NCI-H128 (cell line): ENCODE measurements around the gene PPP3CA.
"Not testable (repeated sequence)": the region's sequence is repeated elsewhere in the genome, so short reads cannot be mapped to it uniquely, and the experiment has no call there.

Experiments used
- DNase-seq: peaks from one replicate; lab custom pipeline; 2025; ENCODE audit not compliant: unreplicated experiment; lab: John Stamatoyannopoulos, UW

PPP3CA gene

DNA sequence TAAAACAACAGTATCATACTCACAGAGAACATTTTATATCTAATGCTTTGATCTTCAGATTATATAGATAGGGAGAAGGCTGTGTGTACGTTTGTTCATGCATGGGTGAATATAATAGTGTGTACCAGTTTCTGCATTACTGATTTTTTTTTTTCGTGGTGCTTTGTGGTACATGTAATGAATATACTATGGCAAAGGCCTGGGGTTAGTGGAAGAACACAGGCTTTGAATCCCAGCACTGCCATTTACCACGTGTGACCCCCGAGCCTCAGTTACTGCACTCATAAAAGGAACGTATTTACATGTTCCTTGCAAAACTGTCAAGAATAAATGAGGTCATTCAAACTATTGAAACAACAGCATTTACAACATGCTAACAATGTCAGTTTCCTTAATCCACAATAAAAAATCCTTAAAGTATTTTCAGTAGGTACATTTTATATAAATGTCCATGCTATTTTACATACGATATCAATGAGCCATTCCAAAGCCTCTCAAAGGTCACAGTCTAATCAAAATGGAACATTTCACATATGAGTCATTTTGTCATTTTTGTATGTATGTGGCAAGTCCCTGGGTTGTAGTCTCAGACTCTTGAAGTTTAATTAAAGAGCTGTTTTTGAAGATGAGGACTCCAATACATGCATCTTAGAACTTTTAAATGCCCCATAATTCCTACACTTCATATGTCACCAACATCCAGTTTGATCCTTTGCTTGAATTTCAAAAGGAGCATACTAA is 242.8 kb downstream of the PPP3CA start:
- DNase-seq: no peak

DNA sequence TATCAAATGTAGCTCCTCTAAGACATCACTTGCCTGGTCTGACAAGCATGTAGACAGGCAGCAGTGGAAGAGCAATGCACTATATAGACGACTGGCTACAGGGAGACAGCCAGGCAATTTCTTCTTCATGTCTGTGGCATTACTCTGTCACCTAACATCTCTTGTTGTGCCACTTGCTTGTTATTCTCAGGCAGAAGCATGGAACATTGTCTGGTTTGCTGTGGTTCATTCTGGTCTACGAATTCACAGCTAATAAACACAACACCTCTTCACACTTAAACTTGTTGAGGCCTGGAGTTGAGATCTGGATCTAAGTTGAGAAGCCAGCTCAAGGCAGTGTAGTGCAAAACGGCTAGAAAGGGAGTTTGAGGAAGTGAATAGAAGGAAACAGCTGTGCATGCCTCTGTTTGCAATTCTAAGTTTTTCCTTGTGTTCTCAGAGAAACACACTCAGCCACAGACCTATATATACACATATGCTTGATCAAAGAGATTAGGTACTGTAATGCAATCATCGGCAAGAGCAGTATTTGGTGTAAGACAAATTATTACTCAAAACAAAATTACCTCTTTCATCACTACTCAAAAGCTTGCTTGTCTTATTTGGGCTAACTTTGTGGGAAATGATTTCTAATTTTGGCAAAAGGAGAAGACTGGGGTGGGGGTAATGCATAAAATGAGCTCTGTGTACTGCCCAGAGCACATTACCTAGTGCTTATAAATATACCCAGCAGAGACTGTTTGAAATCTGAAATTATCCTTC is 243.8 kb downstream of the PPP3CA start:
- DNase-seq: no peak

DNA sequence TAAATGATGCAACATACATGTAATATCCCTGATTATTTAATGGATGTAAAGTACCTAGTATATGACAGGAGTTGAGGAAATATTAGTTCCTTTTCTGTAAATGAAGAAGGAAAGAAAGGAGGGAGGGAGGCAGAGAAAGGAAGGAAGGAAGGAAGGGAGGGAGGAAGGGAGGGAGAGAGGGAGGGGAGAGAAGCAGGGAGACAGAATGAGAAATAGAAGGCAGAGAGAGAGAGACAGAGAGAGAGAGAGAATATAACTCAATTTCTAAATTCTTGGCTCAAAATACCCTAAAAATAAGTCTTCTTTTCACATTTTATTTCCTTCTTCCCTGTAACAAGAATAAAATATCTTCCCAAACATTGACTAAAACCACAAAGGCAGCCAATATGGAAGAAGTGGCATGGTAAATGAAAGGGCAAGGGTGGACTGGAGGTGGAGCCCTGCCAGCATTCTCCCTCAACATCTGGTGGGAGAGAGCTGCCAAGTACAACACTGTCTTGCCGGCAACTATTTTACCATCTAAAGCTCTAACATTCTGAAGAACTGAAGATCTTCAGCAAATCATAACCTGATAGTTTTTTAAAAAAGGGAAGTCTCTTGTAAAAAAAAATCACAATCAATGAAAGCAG is 245.1 kb downstream of the PPP3CA start:
- DNase-seq: no peak

DNA sequence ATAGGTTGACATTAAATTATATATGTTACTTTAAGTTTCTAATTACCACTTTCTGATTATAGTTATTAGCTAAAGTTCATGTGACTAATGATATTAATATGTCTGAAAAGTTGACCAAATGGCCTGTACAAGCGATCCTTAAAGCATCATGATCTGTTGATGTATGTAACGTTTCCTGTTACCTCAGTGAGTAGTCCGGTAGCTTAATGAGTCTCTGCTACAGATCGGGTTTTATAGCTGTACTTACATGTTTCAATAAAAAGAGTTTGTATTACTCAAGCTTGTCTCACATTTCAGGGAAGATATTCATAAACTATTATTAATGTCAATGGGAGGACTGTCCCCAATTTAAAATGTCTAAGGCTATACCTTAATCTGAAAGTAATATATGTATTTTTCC is 246.3 kb downstream of the PPP3CA start:
- no peak for DNase-seq

DNA sequence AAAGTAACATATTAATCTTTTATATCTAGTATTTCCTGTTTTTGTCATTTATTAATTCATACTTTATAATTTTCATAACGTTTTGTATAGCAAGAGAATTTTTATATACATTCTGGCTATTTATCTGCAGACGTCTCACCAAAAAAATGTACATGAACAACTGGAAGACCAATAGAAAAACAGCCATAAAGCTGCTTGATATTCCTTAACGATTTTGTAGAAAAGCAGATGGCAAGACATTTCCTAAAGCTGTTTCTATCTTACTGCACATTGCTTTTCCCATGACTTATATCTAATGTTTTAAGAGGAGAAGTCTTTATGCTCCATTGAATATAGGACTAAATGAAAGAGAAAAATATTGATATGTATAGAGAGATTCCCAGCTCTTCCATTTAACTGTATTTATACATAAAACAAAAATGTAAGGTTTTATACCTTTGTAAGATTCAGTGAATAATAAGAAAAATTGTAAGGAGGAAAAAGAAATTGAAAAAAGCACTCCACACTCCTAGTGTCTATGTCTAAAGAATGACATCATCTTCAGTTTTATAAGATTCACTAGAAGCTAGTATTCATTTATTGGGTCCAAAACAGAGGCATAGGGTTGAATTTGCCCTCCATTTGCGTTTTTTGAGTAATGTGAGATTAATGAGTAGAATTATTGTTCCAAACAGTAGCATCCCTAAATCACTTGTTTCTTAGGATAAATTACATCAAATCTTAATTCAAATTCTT is 248.5 kb downstream of the PPP3CA start:
- no peak for DNase-seq

DNA sequence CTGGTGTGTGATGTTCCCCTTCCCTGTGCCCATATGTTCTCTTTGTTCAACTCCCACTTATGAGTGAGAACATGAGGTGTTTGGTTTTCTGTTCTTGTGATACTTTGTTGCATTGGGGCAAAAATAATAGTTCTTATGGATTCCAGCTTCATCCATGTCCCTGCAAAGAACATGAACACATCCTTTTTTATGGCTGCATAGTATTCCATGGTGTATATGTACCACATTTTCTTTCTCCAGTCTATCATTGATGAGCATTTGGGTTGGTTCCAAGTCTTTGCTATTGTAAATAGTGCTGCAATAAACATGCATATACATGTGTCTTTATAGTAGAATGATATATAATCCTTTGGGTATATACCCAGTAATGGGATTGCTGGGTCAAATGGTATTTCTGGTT is 254.7 kb downstream of the PPP3CA start:
- not testable (repeated sequence) for DNase-seq

DNA sequence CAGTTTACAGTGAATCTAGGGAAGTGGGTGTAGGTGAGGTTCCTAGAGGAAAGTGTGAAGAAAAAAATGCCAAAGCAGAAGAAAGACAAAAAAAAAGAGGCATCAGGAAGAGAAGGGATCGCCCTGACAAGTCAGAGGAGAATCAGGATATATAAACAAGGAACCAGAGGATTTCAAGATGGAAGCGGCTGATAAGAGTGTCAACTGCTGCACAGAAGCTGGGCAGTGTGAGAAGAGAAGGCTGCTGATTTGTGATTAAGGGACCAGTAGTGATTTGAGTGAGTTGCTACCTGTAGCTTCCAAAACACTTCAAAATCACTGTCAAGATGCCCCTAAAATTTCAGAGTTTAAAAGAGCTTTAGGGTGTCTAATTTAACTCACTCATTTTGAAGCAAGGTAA is 258.2 kb downstream of the PPP3CA start:
- DNase-seq: no peak

DNA sequence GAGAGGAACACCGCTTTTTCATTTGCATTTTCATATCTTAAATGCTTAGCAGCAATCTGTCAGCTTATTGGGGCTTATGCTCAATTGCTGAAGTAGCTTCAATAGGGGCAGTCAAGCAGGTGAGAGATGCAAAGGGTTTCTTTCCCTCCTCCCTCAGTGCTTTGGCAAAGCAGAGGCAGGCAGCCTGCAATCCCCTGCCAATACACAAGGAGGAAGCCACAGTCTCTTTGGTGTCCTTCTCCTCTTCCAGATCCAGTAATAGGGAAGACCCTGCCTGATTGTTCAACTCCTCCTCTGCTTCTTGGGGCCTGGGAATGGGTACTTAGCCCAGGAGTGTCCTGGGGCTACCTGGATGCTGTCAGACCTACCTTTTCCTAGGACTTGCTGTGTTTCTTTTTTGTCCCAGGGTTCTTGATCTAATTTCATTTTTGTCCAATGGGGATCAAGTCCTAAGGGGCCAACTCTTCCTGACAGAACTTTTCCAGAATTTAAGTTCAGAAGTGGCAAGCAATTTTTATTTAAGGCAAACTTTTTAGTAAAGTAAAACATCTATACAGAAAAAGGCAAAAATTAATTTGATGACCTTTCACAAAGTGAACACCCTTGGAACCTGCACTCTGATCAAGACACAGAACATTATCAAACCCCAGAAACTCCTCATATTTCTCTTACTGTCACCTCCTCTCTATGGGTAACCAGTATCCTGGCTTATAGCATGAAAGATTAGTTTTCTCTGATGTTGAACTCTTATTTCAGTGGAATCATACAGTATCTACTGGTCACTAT is 260.3 kb downstream of the PPP3CA start:
- no peak for DNase-seq

DNA sequence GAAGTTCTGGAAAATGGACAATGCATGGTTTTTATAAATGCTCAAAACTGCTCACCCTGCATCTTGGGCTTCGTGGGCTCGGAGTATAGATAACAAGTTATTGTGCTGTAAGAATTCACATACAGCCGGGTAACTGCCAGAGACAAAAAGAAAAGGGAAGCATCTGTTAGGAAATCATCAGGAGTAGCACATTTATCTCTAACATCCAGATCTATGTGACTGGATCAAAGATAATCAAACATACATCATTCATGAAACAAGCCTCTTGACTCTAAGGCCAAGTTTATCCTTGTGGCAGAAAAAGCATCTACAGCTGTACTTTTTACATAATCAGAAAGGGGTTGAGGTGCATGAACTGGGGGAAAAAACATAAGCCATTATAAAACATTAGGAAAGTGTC is 264.2 kb downstream of the PPP3CA start:
- DNase-seq: no peak

DNA sequence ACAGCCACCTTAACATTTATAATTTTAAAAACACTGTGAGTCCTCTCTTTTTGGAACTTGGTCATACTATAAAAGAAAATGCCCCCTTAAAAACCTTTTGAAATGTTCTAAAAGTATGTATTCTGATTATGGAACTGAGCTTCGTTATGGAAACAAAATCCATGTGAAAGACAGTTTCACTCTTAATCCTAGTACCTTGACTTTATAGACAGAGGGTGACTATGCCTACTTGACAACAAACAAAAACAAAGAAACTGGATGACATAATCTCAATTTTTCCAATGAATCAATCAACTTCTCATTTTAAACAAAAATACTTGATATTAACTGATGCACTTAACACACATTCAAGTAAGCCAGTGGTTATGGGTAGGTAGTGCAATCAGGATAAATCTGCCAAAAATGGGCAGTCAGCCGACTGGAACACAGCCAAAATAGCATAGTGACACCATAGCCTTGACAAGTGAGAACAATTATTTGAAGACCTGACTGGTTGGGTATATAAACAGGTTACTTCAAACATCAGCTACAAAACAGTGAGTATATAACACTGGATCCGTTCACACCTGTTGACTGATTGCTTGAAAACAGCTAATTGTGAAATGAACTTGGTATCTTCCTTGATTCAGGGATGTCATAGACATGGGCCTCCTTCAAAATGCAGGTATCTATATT is 265.5 kb downstream of the PPP3CA start:
- no peak for DNase-seq

DNA sequence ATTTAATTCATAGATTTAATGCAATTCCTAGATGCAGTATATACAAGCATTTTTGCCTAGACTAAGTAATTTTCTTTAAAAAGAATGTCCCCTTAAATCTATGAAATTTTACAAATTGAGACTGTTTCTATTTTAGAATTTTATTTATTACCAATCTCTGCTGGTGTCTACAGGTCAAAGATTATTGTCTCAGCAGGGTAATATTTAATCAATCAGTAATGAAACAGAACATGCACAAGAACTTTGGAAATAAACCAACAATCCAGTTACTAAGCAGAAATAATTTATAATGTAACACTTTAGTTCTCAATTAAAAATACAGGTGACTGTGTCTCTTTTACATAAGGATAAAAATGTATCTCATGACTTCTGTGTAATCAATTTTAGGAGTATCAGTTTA is 266.2 kb downstream of the PPP3CA start:
- no peak for DNase-seq

DNA sequence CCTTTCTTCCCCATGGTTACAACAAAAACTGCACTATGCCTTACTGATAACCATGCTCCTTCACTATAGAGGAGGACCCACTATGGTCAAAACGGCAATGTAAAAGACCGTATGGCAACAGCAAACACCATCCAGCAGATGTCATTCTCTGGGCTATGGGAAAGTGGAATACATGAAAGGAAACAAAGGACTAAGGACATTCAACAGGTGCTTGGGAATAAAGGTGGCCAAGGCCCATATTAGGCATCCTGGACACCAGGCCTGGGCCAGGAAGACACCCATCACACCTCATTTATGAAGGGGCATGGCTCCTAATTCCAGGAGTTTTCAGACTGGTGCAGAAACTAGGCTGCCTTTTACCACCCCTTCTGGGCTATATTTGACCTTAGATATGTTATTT is 268.4 kb downstream of the PPP3CA start:
- no peak for DNase-seq

DNA sequence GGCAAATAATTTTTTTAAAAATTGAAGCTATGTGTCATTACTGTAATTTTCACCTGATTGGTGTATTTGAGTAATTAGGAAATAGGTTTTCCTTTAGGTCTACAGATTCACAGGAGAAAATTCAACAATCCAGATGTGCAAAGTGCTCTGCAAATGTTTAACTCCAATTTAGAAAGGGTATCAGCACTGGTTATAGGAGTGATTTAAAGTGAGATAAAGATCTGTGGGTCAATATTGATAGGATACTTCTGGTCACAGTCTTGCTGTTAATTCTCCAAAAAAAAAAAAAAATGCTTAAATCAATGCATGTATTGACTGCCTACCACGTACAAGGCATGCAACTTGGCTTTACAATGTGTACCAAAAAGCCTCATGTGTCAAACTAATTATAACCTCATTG is 271.3 kb downstream of the PPP3CA start:
- no peak for DNase-seq

DNA sequence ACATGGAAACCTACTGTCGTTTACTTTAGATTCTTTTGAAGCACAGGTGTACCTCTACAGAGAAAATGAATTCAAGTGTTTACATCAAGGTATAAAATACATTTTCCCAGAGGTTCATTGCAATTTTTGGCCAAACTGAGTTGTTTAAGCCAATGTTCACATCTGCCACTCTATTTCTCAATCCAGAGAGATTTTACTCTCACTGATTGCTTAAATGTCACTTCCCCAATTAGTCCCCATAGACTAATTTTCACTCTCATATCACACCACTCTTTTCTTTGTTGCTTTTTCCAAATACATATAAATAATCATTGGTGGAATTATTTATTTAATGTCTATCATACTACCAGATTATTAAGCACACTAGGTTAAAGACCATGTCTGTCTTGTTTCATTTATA is 271.8 kb downstream of the PPP3CA start:
- DNase-seq: no peak

DNA sequence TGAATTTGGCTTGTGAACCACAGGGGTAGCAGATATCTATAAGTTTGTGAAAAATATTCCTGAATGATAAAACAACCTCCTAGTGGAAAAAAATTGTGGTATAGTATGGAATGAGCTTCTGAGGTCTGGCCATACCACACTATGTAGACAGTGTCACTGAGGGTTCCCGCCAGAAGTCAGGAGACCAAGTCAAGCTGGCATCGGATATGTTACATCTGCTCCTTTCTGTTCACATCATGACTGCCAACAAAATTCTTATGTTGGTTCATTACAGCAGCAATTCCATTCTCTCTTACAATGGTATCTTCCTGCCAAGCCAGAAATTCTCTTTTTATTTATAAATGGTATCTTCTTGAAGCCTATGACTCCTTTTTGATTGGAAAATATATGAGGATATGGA is 273.0 kb downstream of the PPP3CA start:
- DNase-seq: no peak

DNA sequence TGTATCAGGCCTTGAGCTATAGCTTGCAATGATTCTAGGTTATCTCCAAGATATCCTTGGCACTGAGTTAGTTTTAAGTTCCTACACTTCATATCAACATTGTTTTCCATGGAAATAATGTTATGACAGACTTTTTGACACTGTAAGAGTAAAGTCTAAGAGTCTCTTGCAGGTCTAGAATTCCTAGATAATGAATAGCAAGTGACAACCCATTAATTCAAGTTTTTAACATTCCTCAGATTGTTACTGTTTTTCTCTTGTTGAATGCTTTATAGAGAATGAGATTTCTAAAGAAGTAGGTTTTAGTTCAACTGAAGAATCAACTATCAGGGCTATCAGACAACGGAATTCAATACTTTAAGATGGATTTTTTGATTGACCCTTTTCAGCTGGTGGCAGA is 276.1 kb downstream of the PPP3CA start:
- DNase-seq: no peak

DNA sequence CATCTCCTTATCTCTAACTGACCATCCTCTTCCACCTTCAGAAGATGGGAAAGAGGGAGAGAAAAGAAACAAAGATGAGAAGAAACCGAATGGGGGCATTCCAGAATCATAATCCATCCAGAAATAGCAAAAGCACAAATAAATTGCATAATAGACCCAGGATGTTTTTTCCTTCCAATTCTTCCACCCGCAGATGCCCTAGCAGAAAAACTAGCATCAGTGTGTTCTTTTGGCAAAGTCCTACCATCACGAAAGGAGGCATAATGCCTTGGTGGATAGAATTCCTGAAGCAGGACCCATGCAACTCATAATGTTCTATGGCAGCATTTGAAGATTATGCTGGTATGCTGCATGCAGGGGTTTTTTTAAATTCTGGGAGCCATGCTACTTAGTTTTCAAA is 279.2 kb downstream of the PPP3CA start:
- no peak for DNase-seq

DNA sequence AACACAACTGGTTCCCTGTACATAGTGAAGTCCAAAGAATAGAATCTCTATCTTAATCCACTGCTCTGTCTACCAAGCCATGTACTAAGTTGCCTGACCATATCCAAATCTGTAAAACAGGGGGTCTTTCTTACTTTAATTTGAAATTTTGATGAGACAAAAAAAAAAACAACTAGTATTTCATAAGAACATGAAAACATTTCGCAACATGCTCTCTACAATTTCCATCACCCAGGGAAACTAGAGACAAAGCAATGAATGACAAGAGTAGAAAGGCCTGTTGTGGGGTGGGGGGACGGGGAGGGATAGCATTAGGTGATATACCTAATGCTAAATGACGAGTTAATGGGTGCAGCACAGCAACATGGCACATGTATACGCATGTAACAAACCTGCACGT is 279.9 kb downstream of the PPP3CA start:
- DNase-seq: no peak

DNA sequence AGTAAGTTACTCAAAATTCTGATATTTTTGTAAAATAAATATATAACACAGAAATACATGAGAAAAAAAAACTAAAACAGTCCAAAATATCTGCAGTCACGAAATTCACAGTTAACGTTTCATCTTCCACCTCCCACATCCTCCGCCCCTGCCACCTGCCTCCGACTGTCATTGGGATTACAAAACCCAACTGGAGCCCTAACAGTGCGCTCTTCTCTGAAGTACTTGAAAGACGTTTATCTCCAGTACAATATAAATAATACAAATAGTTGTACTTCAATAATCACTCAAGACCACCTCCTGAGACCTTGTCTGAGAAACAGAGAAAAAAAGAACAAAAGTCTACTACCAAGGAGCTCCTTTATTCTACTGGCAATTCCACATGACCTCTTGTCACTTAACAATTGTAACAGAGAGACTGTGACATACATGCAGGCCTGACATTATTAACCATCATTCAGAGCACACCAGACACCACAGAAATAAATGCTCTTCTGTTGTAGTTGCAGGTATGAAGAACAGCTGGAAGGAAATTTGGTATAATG is 280.6 kb downstream of the PPP3CA start:
- no peak for DNase-seq

DNA sequence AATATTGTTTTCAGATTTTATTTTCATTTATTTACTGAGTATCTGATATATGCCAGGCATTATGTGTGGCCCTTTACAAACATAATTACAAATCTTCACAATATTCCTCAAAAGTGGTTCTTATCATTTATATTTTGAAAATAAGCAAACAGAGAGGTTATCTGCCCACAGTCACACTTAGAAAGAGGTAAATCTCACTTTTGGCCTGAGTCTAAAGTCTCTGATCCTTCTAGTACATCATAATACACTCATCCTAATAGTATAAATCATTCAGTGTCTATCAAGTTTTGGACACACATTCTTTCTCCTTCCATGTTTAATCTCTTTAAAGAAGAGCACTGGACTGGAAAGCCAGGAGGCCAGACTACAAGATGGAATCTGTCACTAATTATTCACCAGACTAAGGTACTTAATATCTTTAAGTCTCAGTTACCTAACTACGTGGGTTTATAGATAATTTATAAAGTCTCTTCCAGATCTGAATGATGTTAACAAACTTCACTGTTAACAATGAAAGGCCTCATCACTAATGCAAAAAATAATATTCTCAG is 281.3 kb downstream of the PPP3CA start:
- DNase-seq: no peak
